HepG2 (cell line): Measurements from ENCODE around the gene TRA2B. TPM values are rescaled to one million over a fixed set of nuclear protein-coding genes. Genes with fewer than 3 reads are reported as not detected.
A peak's percentile ranks its signal among the peaks of the same experiment; 100 is the strongest.

Experiments
- ATF6 ChIP-seq: sonication (generic); formaldehyde crosslinking; conservative IDR thresholded peaks from 2 replicates; pipeline ENCODE4 v1.4.0; 2020; ENCODE audit warnings: missing genetic modification reagents
- ETV6 ChIP-seq: sonication (generic); formaldehyde crosslinking; conservative IDR thresholded peaks from 2 replicates; pipeline ENCODE4 v1.4.0; 2020; ENCODE audit warnings: missing genetic modification reagents
- FOXA1 ChIP-seq, 2 experiments: fragments of 450-650 bp in 1 of 2; sonication (generic) in 1 of 2; formaldehyde crosslinking in 1 of 2; IDR thresholded peaks; 2 replicates each; pipeline versions ENCODE4 v1.4.0 to v1.6.1; 2016 to 2020; ENCODE audit warnings: missing genetic modification reagents in 1 of 2
- HBP1 ChIP-seq: IDR thresholded peaks from 2 replicates; pipeline ENCODE4 v1.6.1; 2016; ENCODE audit warnings: low read depth, control low read depth
- HNRNPH1 ChIP-seq: fragments of 200-400 bp; formaldehyde crosslinking; optimal IDR thresholded peaks from 2 replicates; pipeline ENCODE3; 2017; ENCODE audit warnings: mild to moderate bottlenecking, low read depth, low read length
- KAT8 ChIP-seq: IDR thresholded peaks from 2 replicates; pipeline ENCODE4 v1.6.1; 2016; ENCODE audit warnings: missing genetic modification reagents, missing compliant biosample characterization
- NKX3-1 ChIP-seq: sonication (generic); formaldehyde crosslinking; IDR thresholded peaks from 2 replicates; pipeline ENCODE4 v1.5.0; 2020; ENCODE audit warnings: missing genetic modification reagents
- SYNCRIP ChIP-seq: fragments of 200-400 bp; formaldehyde crosslinking; IDR thresholded peaks from 2 replicates; pipeline ENCODE4 v1.6.1; 2018; ENCODE audit warnings: mild to moderate bottlenecking, low read depth, low read length; ENCODE audit not compliant: insufficient read depth
- TAF15 ChIP-seq: fragments of 200-400 bp; formaldehyde crosslinking; IDR thresholded peaks from one replicate; pipeline ENCODE4 v1.6.1; 2018; ENCODE audit warnings: mild to moderate bottlenecking, low read depth, low read length; ENCODE audit not compliant: poor library complexity, severe bottlenecking
- TCF12 ChIP-seq, 2 experiments: fragments of 450-650 bp in 1 of 2; sonication (generic) in 1 of 2; formaldehyde crosslinking in 1 of 2; IDR thresholded peaks; 2 replicates each; pipeline versions ENCODE4 v1.6.1 to v1.8.0; 2017 to 2022; ENCODE audit warnings: antibody characterized with exemption in 1 of 2, mild to moderate bottlenecking in 1 of 2, missing genetic modification reagents in 1 of 2, moderate library complexity in 1 of 2
- YY1 ChIP-seq: IDR thresholded peaks from 2 replicates; pipeline ENCODE4 v1.6.1; 2011; ENCODE audit warnings: low read length, low read depth, moderate library complexity, mild to moderate bottlenecking; ENCODE audit not compliant: insufficient read depth, insufficient replicate concordance
- ZBTB2 ChIP-seq: sonication (generic); formaldehyde crosslinking; IDR thresholded peaks from 2 replicates; pipeline ENCODE4 v1.8.0; 2022; ENCODE audit warnings: low read depth, missing genetic modification reagents
- ZBTB42 ChIP-seq: sonication (generic); formaldehyde crosslinking; IDR thresholded peaks from 2 replicates; pipeline ENCODE4 v1.5.0; 2020; ENCODE audit warnings: mild to moderate bottlenecking, missing genetic modification reagents
- ZNF331 ChIP-seq: sonication (generic); formaldehyde crosslinking; IDR thresholded peaks from 2 replicates; pipeline ENCODE4 v1.4.0; 2020; ENCODE audit warnings: missing genetic modification reagents
- ZNF33B ChIP-seq: sonication (generic); formaldehyde crosslinking; IDR thresholded peaks from 2 replicates; pipeline ENCODE4 v1.5.1; 2020; ENCODE audit warnings: mild to moderate bottlenecking, missing genetic modification reagents
- ZNF354B ChIP-seq: sonication (generic); formaldehyde crosslinking; IDR thresholded peaks from 2 replicates; pipeline ENCODE4 v1.8.0; 2022; ENCODE audit warnings: mild to moderate bottlenecking, missing genetic modification reagents
- ZNF704 ChIP-seq: sonication (generic); formaldehyde crosslinking; IDR thresholded peaks from 2 replicates; pipeline ENCODE4 v1.8.1; 2023; ENCODE audit warnings: mild to moderate bottlenecking, inconsistent platforms, moderate library complexity, missing genetic modification reagents, borderline replicate concordance
- ZNF710 ChIP-seq: sonication (generic); formaldehyde crosslinking; IDR thresholded peaks from 2 replicates; pipeline ENCODE4 v1.5.0; 2020; ENCODE audit warnings: mild to moderate bottlenecking, missing genetic modification reagents, borderline replicate concordance
- polyA plus RNA-seq, 8 experiments: library from polyadenylated mRNA; depleted of rRNA in 3 of 8; stranded (reverse) in 7 of 8; unstranded in 1 of 8; fragments of >200 nt; fragmentation: Illumina TruSeq in 4 of 8; extraction: Trizol in 4 of 8; gene quantifications; 2 replicates each; pipeline versions ENCODE4 v1.2.1 to v1.2.3, GENCODE V29; 2011 to 2016; ENCODE audit warnings: low read depth in 4 of 8, missing spikeins in 1 of 8, mixed read lengths in 1 of 8; ENCODE audit not compliant: insufficient read depth in 1 of 8
- total RNA-seq, 5 experiments: library from RNA; depleted of rRNA; stranded (reverse); fragments of >200 nt; fragmentation: Illumina TruSeq; extraction: Trizol; gene quantifications; 2 replicates each; pipeline ENCODE4 v1.2.3, GENCODE V29; 2016; ENCODE audit warnings: low read depth in 1 of 5

Gene TRA2B
- total and polyA plus RNA-seq, 2 of the 13 experiments (the other 11 are each of a cell fraction or from before 2014, with no cell fraction given) = 105 to 241 TPM

- peak; percentile 79; the same call in 1 of the 2 replicates for TF ChIP-seq HBP1
- peak; percentile 73; the same call in 1 of the 2 replicates for TF ChIP-seq ZBTB2 (CRISPR knock-in tag)
- TF ChIP-seq ZNF33B (CRISPR knock-in tag) = peak; percentile 90; the same call in 1 of the 2 replicates
- no peak for TF ChIP-seq HNRNPH1
- TF ChIP-seq FOXA1 (IDR thresholded peaks at IDR 0.05) = no peak
- TF ChIP-seq FOXA1 (CRISPR knock-in tag; IDR thresholded peaks at IDR 0.05) = no peak
- no peak for TF ChIP-seq SYNCRIP
- TF ChIP-seq NKX3-1 (CRISPR knock-in tag) = peak; percentile 96
- peak; percentile 92 for TF ChIP-seq ZNF704 (CRISPR knock-in tag)
- peak; percentile 84 for TF ChIP-seq ZNF331
- no peak for TF ChIP-seq ZBTB42 (CRISPR knock-in tag)
- TF ChIP-seq ETV6 = peak; percentile 73; the same call in 1 of the 2 replicates
- peak; percentile 45; the same call in 1 of the 2 replicates for TF ChIP-seq ZNF710 (CRISPR knock-in tag)
- TF ChIP-seq YY1 = no peak
- TF ChIP-seq TCF12 (IDR thresholded peaks at IDR 0.05) = no peak
- TF ChIP-seq TCF12 (CRISPR knock-in tag; IDR thresholded peaks at IDR 0.05) = peak; percentile 34; the same call in 1 of the 2 replicates
- peak; percentile 80; the same call in 1 of the 2 replicates for TF ChIP-seq ATF6 (CRISPR knock-in tag)
- TF ChIP-seq TAF15 = peak; percentile 82
- TF ChIP-seq ZNF354B (CRISPR knock-in tag) = peak; percentile 64; the same call in 1 of the 2 replicates
- peak; percentile 62 for TF ChIP-seq KAT8 (CRISPR knock-in tag)
Observed at GRCh38 chr3:185937689-185938374, at the start of gene TRA2B (continued).
